Activated naive CD4-positive, alpha-beta T cell treated with anti-CD3 and anti-CD28 coated beads, Interleukin-2, amount 50 U/mL, for 16 hours (primary cell): ENCODE measurements around the gene OR2T5.
"Not testable (repeated sequence)": the region's sequence is repeated elsewhere in the genome, so short reads cannot be mapped to it uniquely, and the experiment has no call there.

Experiments used
- DNase-seq: peaks from one replicate; pipeline ENCODE4 v3.0.0-alpha.2; 2020

The OR2T5 gene

GRCh38 chr1:248488289-248488688 is at the start of gene OR2T5:
OR2T5 (plus strand) TSS chr1:248488589; CDS start chr1:248488589, 0 bp downstream.
- DNase-seq = not testable (repeated sequence)

DNA sequence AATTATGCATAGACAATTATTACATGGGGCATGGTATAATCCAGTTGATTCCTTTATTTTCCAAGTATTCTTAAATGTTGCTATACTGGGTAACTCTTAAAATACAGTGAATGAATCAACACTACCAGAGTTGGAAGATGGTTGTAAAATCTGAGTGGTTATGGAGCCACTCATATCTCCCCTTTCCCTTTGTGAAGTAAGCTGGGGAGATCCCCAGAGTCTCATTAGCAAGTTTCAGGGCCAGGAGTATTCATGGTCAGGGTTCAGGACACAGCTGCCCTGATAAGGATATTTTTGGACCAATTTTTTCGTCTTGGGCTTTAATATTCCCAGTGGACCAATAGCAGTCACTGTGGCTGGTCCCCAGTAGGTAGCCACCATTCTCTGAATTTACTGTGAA is 49.7 kb upstream of the OR2T5 start:
- not testable (repeated sequence) for DNase-seq

DNA sequence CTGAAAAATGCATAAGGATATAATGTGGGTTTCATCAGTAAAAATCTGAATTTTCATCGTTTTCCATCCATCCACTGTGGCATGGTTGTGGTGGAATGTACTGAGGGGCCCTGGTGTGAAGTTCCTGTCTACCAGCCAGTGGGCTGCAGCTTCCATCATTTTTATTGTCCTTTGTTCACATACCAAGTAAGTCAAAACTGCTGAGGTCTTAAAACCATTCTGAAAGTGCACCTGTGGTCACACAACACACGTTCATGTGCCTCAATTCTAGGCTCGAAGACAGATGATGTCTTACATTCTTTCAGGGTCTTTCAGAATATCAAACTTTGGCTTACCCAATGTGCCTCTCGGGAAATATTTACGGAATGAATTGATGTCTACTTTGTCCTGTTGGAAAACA is 49.1 kb upstream of the OR2T5 start:
- DNase-seq = not testable (repeated sequence)

DNA sequence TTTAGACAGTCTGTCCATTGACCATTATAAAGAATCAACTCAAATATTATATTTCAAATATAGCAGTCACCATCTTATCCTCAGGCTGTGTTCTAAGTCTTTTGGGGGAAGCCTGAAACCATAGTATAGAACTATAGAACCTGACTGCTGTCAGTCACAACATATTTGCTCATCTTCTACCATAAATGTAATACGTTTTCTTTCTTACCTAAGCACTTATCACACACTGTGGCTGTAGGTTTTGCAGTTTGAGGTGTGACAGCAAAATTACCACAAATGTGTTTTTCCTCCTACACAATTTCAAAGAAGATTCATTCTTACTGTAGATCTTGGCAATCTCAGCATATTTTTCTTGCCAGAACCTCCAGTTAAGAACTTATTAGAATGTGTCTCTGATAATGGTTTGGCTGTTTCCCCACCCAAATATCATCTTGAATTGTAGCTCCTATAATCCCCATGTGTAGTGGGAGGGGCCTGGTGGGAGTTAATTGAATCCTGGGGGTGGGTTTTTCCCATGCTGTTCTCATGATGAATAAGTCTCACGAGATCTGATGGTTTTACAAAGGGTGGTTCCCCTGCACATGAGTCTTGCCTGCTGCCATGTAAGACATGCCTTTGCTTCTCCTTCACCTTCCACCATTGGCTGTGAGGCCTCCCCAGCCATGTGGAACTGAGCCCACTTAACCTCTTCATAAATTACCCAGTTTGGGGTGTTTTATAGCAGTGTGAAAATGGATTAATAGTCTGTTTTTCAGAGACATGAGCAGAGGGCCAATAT is 45.7 kb upstream of the OR2T5 start:
- not testable (repeated sequence) for DNase-seq

- not testable (repeated sequence) for DNase-seq
Measured at GRCh38 chr1:248444603-248445002, 43.8 kb upstream of the OR2T5 start.

GRCh38 chr1:248445399-248445798 is 43.0 kb upstream of the OR2T5 start, which contains the start of gene OR2T2:
OR2T2 (plus strand) TSS chr1:248445637; CDS start chr1:248452798, 7,161 bp downstream.
- not testable (repeated sequence) for DNase-seq

DNA sequence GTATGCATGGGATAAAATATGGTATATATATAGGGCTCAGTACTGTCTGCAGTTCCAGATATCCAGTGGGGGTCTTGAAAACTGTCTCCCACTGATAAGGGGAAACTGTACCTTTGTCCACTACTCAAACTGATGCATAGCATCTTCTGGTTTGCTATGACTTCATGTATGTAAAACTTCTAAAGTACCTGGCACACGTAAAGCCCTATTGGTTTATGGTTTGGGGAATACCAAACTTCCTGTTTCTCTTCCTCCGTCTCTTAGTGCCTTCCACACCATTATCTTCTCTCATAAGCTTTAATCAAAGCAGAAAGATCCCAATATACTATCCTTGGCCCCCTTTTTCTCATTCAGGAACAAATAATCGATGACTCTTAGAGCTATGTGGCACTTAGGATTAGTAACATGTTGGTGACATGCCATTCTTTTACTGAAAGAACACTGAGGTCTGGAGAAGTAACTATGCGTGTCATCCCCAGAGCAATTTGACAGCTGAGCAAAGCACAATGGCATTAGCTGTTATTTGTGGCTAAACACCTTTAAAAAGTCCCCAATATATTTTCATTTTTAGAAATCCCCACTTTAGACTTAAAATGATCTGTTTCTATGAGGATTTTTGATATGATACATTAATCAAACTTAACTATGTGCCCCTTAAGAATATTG is 39.8 kb upstream of the OR2T5 start:
- DNase-seq = not testable (repeated sequence)

DNA sequence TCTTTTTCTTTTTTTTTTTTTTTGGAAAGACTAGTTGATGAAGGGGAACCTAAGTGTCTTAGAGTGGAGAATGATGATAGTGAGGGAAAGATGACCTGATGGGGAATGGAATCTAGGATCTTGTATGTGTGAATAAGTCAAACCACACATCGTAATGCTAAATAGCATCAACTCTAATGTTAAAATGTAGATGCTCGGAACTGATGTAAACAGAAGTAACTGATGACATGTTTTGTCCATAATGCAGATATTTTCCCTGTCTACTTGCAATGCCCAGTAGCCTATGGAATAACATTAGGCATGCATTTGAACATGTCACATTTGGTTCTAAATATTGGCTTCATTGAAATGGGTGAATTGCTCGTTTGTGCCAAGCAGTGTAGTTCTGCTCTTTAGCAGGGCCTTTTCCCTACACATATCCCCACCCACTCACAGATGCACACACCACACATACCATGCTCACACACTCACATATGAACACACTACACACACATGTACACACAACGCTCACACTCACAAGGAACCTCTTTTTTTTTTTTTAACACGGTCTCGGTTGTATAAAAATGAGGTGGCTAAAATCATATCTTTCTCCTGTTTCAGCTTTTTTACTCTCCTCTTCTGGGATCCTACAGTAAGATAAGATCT is 38.4 kb upstream of the OR2T5 start:
- not testable (repeated sequence) for DNase-seq

DNA sequence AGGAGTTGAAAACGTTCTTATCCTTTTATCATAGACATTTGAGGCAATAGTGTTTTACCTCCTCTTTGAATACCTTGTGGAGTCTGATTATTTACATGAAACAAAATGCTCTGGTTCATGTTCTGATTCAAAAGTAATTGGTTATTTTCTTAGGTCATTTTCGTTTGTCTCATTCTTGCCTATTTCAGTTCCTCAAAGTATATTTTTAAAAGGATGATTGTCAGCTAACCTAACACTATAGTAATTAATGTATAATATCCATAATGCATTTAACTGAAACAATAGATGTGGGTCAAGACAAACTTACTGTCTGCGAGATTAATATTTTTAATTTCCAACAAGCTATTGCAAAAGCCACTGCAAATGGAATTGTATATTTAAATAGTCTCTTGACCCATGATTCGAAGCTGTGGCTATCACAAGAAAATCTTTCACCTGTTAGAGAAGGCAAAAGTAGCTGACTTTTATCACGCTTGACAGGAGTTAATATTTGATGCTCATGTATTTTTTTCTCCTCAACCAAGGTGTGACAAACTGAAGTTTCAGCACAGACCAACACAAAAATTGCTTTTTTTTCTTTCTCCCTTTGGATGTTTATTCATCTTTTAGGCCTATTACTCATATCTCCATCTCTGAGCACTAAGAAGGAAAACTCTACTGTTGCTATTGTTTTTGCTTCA is 37.8 kb upstream of the OR2T5 start:
- DNase-seq = not testable (repeated sequence)

DNA sequence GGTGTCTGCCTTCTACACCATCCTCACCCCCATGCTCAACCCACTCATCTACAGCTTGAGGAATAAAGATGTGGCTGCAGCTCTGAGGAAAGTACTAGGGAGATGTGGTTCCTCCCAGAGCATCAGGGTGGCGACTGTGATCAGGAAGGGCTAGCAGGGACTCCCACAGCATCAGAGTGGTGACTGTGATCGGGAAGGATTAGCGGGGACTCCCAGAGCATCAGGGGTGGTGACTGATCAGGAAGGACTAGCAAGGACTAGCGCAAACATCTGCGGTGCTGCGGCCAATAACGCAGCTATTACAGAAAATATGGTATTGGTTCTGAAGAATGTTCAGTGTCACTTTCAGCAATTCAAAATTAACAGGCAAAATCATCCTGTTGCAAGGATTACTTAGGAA is 34.8 kb upstream of the OR2T5 start:
- DNase-seq = not testable (repeated sequence)

DNA sequence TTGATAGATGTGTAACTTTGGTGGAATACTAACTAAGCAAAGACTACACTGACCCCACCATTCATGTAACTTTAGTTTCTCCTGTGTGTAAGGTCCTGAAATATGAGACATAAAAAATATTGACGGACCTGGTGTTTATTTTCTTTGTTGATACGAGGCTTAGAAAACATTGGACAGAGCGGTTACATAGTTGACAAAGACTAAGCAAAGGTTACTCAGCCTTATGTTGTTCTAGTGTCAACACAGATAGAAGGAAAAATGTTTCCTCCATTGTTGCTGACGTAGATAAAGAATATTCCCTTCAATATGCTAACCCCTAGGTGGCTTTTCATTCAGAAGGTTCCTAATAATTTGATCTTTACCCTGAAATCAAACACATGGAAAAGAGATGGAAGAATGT is 33.3 kb upstream of the OR2T5 start:
- not testable (repeated sequence) for DNase-seq

- not testable (repeated sequence) for DNase-seq
Measured at GRCh38 chr1:248456635-248457034, 31.8 kb upstream of the OR2T5 start.

- DNase-seq = not testable (repeated sequence)
Measured at GRCh38 chr1:248459117-248459516, 29.3 kb upstream of the OR2T5 start.

GRCh38 chr1:248471154-248471553 is 17.2 kb upstream of the OR2T5 start:
- no peak for DNase-seq

GRCh38 chr1:248472111-248472510 is 16.3 kb upstream of the OR2T5 start:
- DNase-seq = not testable (repeated sequence)

- DNase-seq = not testable (repeated sequence)
Measured at GRCh38 chr1:248473051-248473450, 15.3 kb upstream of the OR2T5 start, which contains the start of gene OR2T3. OR2T3 (plus strand) TSS chr1:248473351; CDS start chr1:248473351, 0 bp downstream.

GRCh38 chr1:248475660-248476059 is 12.7 kb upstream of the OR2T5 start:
- DNase-seq = not testable (repeated sequence)

DNA sequence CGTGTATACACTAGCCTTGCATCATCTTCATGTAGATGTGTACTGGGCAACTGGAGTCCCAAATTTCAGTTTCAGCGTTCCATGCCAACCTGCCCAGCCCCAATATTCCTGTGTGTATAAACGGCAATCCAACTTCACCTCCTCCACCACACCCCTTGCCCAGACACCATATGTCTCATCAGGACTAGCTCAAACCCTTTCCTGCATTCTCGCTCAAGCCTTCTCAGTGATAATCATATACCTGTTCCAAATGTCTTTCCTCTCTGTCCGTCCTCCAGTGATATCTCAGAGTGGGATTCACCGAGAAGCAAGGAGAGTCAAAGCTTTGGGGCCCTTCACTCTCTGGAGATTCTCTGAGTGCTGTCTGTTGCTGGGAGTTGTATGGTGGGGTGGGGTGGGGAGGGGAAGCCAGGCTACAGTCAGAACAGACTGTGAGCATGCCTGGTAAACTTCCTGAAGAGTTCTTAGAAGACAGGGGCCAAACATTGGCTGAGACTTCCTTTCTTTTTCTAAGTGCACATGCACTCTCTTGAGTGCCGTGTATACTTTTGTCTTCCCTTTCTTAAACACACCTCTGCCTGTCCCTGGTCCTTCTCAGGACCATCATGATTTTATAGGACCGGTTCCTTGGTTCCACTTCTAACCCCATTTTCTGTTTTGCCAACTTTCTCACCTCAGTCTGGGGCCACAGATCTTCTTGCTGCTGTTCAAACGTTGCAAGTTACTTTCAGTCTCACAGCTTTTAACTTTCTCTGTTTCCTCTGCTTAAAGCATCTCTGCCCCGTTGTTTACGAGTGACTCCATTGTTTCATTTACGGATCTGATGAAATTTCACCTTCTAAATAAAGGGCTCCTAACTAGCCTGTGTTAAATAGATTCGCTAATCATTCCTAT is 6.5 kb upstream of the OR2T5 start:
- DNase-seq = peak; percentile 14

DNA sequence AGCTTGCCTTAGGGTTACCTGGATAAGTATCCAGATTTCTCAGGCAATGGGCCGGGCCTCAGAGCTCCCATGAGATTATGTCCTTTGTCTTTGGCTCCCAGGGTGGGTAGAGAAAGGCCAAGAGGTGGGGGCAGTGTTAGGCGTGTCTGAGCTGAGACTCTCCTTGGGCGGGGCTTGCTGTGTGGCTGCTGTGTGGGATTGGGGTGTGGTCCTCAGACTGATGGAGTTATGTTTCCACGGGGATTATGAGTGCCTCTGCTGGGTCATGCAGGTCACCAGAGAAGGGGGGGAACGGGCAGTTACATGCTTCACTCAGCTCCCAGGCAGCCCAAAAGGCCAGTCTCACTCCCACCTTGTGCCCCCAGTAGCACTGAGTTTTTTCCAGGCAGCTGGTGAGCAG is 8.3 kb downstream of the OR2T5 start:
- DNase-seq = not testable (repeated sequence)

DNA sequence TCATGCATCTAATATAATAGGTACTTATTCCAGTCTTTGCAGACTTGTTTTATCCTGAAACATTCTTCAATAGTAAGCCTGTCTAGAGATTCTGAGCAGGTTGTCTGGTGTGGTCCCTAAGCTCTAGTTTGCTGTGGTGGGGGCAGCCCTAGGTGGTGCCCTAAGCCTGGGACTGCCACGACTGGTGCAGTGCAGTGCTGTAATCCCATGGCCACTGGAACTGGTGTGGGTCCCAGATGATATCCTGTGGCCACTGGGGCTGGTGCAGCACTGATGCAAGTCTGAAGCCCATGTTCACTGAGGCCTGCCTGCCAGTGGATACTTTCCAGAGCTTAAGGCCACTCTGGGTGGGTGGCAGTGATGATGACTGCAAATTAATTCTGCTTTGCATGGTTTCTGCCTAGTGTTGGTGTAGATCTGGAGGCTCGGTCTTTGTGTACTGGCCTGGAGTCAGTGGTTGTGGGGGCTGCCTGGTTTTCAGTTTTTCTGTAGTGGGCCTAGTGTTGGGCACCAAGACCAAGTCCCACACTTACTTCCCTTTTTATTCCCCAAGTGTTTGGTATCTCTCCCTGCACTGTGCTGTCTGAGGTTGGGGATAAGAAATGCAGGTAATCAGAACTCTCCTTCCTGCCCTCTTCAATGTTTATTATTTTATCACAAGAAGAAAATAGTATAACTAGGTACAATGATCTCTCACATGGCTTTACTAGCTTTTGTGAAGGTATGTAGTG is 12.1 kb downstream of the OR2T5 start:
- not testable (repeated sequence) for DNase-seq

GRCh38 chr1:248507773-248508172 is 19.4 kb downstream of the OR2T5 start, which contains the start of gene OR2G6:
OR2G6 (plus strand) TSS chr1:248508073; CDS start chr1:248521647, 13,574 bp downstream.
- DNase-seq = not testable (repeated sequence)
